ENCODE data around the gene MAGIX.

Gene MAGIX

DNA sequence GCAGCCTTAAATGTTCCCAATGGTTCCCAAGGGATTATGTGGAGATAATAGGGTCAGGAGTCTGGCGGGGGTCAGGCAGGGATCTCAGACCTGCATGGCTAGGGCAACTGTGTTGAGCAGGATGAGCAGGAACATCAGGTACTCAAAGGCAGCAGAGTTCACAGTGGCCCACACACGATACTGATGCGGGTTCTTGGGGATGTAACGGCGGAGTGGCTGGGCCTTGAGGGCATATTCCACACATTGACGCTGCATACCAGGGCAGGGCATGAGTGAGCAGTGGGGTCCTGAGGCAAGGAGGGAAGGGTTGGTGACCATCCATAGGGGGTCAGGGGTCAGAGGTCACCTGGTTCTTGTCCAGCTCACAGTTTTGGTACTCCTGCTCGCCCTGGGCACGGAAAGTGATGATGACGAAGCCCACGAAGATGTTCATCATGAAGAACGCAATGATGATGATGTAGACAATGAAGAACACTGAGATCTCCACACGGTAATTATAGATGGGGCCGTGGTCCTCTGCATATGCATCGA, 52.5 kb downstream of the MAGIX start:
- no peak for DNase-seq (ENCODE audit: insufficient read length, low spot score)
- no peak for TF ChIP-seq POLR2A (IDR thresholded peaks at IDR 0.05; ENCODE audit: low read depth, low read length)
- no peak for FAIRE-seq

All from H54 (cell line).